Keratinocyte (primary cell): ENCODE measurements around the gene NEU2. TPM values are rescaled to one million over a fixed set of nuclear protein-coding genes. Genes with fewer than 3 reads are reported as not detected.
A peak's percentile ranks its signal among the peaks of the same experiment; 100 is the strongest.

Source experiments
- DNase-seq: peaks from one replicate; pipeline ENCODE4 v3.0.0-alpha.2; 2011; ENCODE audit warnings: low read depth, missing footprints, low spot score
- FAIRE-seq: peaks from 2 replicates; lab custom pipeline; 2011; peaks lifted over from hg19 to GRCh38; lab: Jason Lieb, UNC
- H2AFZ ChIP-seq: 2 replicates; pipeline ENCODE4 v1.6.0; 2012; ENCODE audit warnings: low read length, control low read depth, inconsistent platforms; ENCODE audit not compliant: control insufficient read depth
- H3K27ac ChIP-seq: 2 replicates; pipeline ENCODE4 v1.5.1; 2011; ENCODE audit warnings: low read length; ENCODE audit not compliant: control insufficient read depth, insufficient read depth
- H3K27me3 ChIP-seq: 3 replicates; pipeline ENCODE4 v1.6.0; 2011; ENCODE audit warnings: low read length; ENCODE audit not compliant: control insufficient read depth, insufficient read depth; ENCODE audit errors: extremely low read depth
- H3K36me3 ChIP-seq, 2 experiments: 2 replicates in 1 of 2; 3 replicates in 1 of 2; pipeline ENCODE4 v1.5.1; 2011; ENCODE audit warnings: low read length in 2 of 2, mild to moderate bottlenecking in 1 of 2; ENCODE audit not compliant: control insufficient read depth in 2 of 2, insufficient read depth in 2 of 2; ENCODE audit errors: extremely low read depth in 1 of 2
- H3K4me1 ChIP-seq: 3 replicates; pipeline ENCODE4 v1.5.1; 2011; ENCODE audit warnings: low read length; ENCODE audit not compliant: control insufficient read depth, insufficient read depth; ENCODE audit errors: extremely low read depth
- H3K4me2 ChIP-seq: 3 replicates; pipeline ENCODE4 v1.6.0; 2011; ENCODE audit warnings: low read depth, low read length; ENCODE audit not compliant: control insufficient read depth, insufficient read depth; ENCODE audit errors: extremely low read depth
- H3K4me3 ChIP-seq, 3 experiments: fragments of 200-600 bp in 1 of 3; sonication (generic) in 1 of 3; 2 replicates in 2 of 3; 3 replicates in 1 of 3; pipeline ENCODE4 v1.5.1; 2011 to 2016; ENCODE audit warnings: low read length in 3 of 3, mild to moderate bottlenecking in 3 of 3, control low read depth in 2 of 3, inconsistent platforms in 1 of 3, low read depth in 1 of 3, mixed read lengths in 1 of 3, mixed run types in 1 of 3, moderate library complexity in 1 of 3; ENCODE audit not compliant: control insufficient read depth in 2 of 3, insufficient read depth in 2 of 3; ENCODE audit errors: extremely low read depth in 1 of 3
- H3K79me2 ChIP-seq: 2 replicates; pipeline ENCODE4 v1.6.0; 2012; ENCODE audit warnings: low read length; ENCODE audit not compliant: control insufficient read depth, insufficient read depth
- H3K9ac ChIP-seq: 3 replicates; pipeline ENCODE4 v1.6.0; 2011; ENCODE audit warnings: low read length; ENCODE audit not compliant: control insufficient read depth, insufficient read depth; ENCODE audit errors: extremely low read depth
- H3K9me1 ChIP-seq: 3 replicates; pipeline ENCODE4 v1.6.0; 2011; ENCODE audit warnings: low read length; ENCODE audit not compliant: control insufficient read depth, insufficient read depth; ENCODE audit errors: extremely low read depth
- H3K9me3 ChIP-seq: 2 replicates; pipeline ENCODE4 v1.5.1; 2012; ENCODE audit warnings: low read depth, low read length; ENCODE audit not compliant: control insufficient read depth
- H4K20me1 ChIP-seq: 3 replicates; pipeline ENCODE4 v1.6.0; 2011; ENCODE audit warnings: low read length; ENCODE audit not compliant: control insufficient read depth, insufficient read depth; ENCODE audit errors: extremely low read depth
- CTCF ChIP-seq, 3 experiments: IDR thresholded peaks in 1 of 3; conservative IDR thresholded peaks in 1 of 3; optimal IDR thresholded peaks in 1 of 3; 2 replicates in 2 of 3; 3 replicates in 1 of 3; pipeline versions ENCODE3 to v1.5.1; 2011; ENCODE audit warnings: low read length in 3 of 3, mild to moderate bottlenecking in 3 of 3, moderate library complexity in 2 of 3, control low read depth in 1 of 3, inconsistent platforms in 1 of 3; ENCODE audit not compliant: insufficient read depth in 2 of 3; ENCODE audit errors: extremely low read depth in 1 of 3
- EZH2 ChIP-seq: IDR thresholded peaks from one replicate; pipeline ENCODE4 v1.6.1; 2012; ENCODE audit warnings: inconsistent platforms, mild to moderate bottlenecking, low read length, moderate library complexity
- dilution Hi-C: fragments of 300-500 bp; cut with MboI; formaldehyde crosslinking; loops from one replicate; pipeline ENCODE4 v1.7.0; 2020; ENCODE audit warnings: low sequenced_read_pairs; ENCODE audit not compliant: extremely low pct_ligation_motif_present
- polyA plus RNA-seq, 5 experiments: library from polyadenylated mRNA; depleted of rRNA in 3 of 5; stranded (reverse) in 3 of 5; stranded (forward) in 1 of 5; unstranded in 1 of 5; fragments of >200 nt; gene quantifications; 1 replicate in 1 of 5; 2 replicates in 3 of 5; 3 replicates in 1 of 5; pipeline versions ENCODE4 v1.2.1 to v1.2.3, GENCODE V29; 2011 to 2012; ENCODE audit warnings: missing spikeins in 2 of 5, low read depth in 1 of 5, low replicate concordance in 1 of 5

Gene NEU2
- polyA plus RNA-seq, 1 donor (not counting 4 experiments of a cell fraction or from before 2014, with no cell fraction given) = not detected

- DNase-seq (no peak), FAIRE-seq (no peak)
- Histone ChIP-seq H3K27ac (no peak overlapping the region), H3K9ac (no peak overlapping the region), H3K79me2 (no peaks in the 10 kb centered on the region), H4K20me1 (no peaks in the 10 kb centered on the region), H3K4me2 (no peak overlapping the region), H3K9me3 (no peaks in the 10 kb centered on the region), H3K36me3 (no peaks in the 10 kb centered on the region), H2AFZ (no peak overlapping the region), H3K4me1 (peaks cover 21% of the 10 kb centered on the region), H3K27me3 (peaks cover 3% of the 10 kb centered on the region), H3K4me3 (no peak overlapping the region), H3K9me1 (no peaks in the 10 kb centered on the region)
- dilution Hi-C loops = no loop called here
- no peak for TF ChIP-seq CTCF (optimal IDR thresholded peaks at IDR 0.05 in 1 of 3, IDR thresholded peaks at IDR 0.05 in 1 of 3, conservative IDR thresholded peaks at IDR 0.05 in 1 of 3; ENCODE audit: extremely low read depth in 1 of 3, insufficient read depth in 2 of 3, low read length in 3 of 3)
- no peak for TF ChIP-seq EZH2
These were observed 16.2 kb downstream of the NEU2 start for GRCh38 chr2:233048569-233049193.

DNA sequence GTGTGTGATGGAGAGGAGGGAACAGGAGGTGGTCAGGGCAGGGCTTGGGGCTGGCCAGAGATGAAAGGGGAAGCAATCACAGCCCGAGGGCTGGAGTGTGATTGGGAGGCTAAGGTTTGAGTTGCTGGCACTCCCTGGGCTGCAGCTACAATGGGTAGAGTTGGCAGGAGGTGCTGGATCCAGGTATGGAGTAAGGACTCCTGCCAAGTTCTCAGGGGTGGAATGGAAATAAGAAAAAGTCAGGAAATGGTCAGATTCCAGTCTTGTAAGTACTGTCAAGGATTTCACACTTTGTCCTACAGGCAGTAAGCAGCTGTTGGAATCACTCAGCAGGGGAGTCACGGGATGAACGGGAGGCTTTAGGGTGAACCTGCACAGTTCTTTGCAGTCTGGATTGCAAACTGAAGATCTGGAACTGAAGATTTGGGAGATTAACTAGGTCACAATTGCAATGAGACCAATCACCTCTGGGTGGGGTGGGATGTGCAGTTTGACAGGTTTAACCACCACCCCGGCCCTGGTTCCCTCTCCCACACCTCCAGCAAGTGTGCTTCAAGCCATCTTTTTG is 16.8 kb downstream of the NEU2 start:
- H4K20me1 ChIP-seq = no peaks in the 10 kb centered on the region
- no peak overlapping the region for H3K4me3 ChIP-seq
- DNase-seq = no peak
- H3K4me2 ChIP-seq = no peak overlapping the region
- H3K4me1 ChIP-seq = peaks cover 21% of the 10 kb centered on the region
- H3K36me3 ChIP-seq = no peaks in the 10 kb centered on the region
- no peaks in the 10 kb centered on the region for H3K9me1 ChIP-seq
- H3K79me2 ChIP-seq = no peaks in the 10 kb centered on the region
- H2AFZ ChIP-seq = no peak overlapping the region
- TF ChIP-seq EZH2 (no peak), CTCF (optimal IDR thresholded peaks at IDR 0.05 in 1 of 3, IDR thresholded peaks at IDR 0.05 in 1 of 3, conservative IDR thresholded peaks at IDR 0.05 in 1 of 3; ENCODE audit: extremely low read depth in 1 of 3, insufficient read depth in 2 of 3, low read length in 3 of 3) (no peak)
- peaks cover 5% of the 10 kb centered on the region for H3K27me3 ChIP-seq
- FAIRE-seq = peak; percentile 87
- no peak overlapping the region for H3K9ac ChIP-seq
- no peaks in the 10 kb centered on the region for H3K9me3 ChIP-seq
- dilution Hi-C loops = no loop called here
- H3K27ac ChIP-seq = no peak overlapping the region
